ENCODE measurements around the gene PIKFYVE. TPM values are rescaled to one million over a fixed set of nuclear protein-coding genes. Genes with fewer than 3 reads are reported as not detected.
A peak's percentile ranks its signal among the peaks of the same experiment; 100 is the strongest.
"Not testable (repeated sequence)": the region's sequence is repeated elsewhere in the genome, so short reads cannot be mapped to it uniquely, and the experiment has no call there.

The PIKFYVE gene
- total and polyA plus RNA-seq, 3 donors from 2014 or later, result 29.0 to 55.0 (median 50.0) TPM

DNA sequence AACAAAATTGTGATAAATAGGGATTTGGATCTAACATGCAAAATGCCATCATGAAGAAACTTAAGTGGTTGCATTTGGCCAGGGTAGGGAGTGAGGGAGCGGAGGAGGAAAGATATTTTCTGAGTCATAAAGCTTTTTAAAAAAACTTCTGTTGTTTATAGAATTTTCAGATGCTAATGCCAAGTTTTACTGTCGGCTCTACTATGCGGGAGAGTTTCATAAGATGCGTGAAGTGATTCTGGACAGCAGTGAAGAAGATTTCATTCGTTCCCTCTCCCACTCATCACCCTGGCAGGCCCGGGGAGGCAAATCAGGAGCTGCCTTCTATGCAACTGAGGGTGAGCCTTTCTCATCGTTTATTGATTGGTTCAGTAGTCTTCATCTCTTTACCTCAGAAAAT, 84.6 kb downstream of the PIKFYVE start:
- no peak overlapping the region for H3K4me3 ChIP-seq
- H3K36me3 ChIP-seq (ENCODE audit: low read depth, missing control alignments), result no peaks in the 10 kb centered on the region
- 85 to 90% methylated on average over 7 of the region's 7 CpGs for WGBS, 2 donors
- no peaks in the 10 kb centered on the region for H3K27me3 ChIP-seq
- no peak overlapping the region for H3K27ac ChIP-seq
- H3K4me1 ChIP-seq, result no peaks in the 10 kb centered on the region
- intact Hi-C loops (cut with DNase I; ENCODE audit: low total_unique reads), result no loop called here
- no peaks in the 10 kb centered on the region for H3K9me3 ChIP-seq
- no peak for DNase-seq
- no peak for TF ChIP-seq POLR2A (IDR thresholded peaks at IDR 0.05)
- TF ChIP-seq, protein P1, sequence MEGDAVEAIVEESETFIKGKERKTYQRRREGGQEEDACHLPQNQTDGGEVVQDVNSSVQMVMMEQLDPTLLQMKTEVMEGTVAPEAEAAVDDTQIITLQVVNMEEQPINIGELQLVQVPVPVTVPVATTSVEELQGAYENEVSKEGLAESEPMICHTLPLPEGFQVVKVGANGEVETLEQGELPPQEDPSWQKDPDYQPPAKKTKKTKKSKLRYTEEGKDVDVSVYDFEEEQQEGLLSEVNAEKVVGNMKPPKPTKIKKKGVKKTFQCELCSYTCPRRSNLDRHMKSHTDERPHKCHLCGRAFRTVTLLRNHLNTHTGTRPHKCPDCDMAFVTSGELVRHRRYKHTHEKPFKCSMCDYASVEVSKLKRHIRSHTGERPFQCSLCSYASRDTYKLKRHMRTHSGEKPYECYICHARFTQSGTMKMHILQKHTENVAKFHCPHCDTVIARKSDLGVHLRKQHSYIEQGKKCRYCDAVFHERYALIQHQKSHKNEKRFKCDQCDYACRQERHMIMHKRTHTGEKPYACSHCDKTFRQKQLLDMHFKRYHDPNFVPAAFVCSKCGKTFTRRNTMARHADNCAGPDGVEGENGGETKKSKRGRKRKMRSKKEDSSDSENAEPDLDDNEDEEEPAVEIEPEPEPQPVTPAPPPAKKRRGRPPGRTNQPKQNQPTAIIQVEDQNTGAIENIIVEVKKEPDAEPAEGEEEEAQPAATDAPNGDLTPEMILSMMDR (IDR thresholded peaks at IDR 0.05), result no peak

DNA sequence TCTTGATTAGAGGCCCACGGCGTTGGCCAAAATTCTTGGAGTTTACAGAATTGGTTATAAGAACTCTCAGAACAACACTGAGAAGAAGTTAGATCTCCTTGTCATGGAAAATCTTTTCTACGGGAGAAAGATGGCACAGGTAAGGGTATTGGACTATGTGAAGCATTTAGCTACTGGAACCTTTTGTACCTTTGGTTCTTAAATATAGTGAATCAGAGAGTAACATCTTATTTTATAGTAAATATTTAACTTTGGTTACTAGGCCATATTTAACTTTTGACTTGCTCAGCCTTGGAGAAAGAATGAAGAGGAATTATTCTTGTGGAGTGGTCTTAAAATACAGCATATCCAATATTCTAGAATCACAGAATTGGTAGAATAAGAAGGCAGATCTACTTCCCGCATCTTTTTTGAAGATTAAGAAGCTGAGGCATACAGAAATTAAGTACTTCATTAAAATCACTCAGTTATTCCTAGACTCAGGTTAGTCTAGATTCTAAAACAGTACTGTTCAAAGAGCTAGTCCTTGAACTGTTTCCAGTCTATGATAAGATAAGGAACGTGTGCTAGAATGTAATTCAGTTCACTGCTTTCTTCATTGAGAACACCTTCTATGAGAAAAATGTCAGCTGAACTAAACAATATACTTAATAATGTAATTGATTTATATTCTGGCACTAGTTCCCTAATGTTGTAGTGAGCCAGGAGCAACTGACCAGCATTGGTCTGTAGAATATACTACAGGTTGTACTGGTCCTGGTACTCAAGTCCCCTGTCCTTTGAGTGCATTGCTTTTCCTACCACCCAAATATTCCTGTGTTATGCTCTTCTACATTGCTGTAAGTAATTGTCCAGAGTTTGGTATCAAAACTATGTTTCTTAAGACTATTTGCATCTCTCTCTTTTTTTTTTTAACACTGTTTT, 86.9 kb downstream of the PIKFYVE start:
- DNase-seq, result no peak
- Histone ChIP-seq H3K9me3 (no peaks in the 10 kb centered on the region), H3K4me1 (no peaks in the 10 kb centered on the region), H3K27me3 (no peaks in the 10 kb centered on the region), H3K27ac (no peak overlapping the region), H3K36me3 (ENCODE audit: low read depth, missing control alignments) (no peaks in the 10 kb centered on the region), H3K4me3 (no peak overlapping the region)
- TF ChIP-seq POLR2A (IDR thresholded peaks at IDR 0.05), result no peak
- TF ChIP-seq, protein P1 (IDR thresholded peaks at IDR 0.05), result no peak
- intact Hi-C loops (cut with DNase I; ENCODE audit: low total_unique reads), result no loop called here
- WGBS, 2 donors, result 72 to 85% methylated on average over 5 of the region's 5 CpGs

DNA sequence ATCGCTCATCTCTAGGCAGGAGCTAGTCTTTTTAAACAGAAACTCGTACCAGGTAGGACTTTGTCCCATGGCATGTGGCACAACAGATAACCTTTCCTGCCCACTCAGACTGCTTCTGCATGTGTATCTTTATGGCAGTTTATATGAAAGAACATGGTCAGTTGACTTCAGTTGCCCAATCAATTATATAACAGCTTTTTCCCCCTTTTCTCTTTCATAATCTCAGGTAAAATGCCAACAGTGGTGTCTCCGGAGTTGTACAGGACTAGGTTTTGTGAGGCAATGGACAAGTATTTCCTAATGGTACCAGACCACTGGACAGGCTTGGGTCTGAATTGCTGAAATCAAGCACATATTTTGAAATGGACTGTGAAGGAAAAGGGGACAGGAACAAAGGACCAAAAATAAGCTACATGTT, 88.9 kb downstream of the PIKFYVE start:
- 90 to 93% methylated on average over 3 of the region's 3 CpGs for WGBS, 2 donors
- no peaks in the 10 kb centered on the region for H3K9me3 ChIP-seq
- H3K27me3 ChIP-seq, result no peaks in the 10 kb centered on the region
- H3K4me1 ChIP-seq, result no peaks in the 10 kb centered on the region
- no peak overlapping the region for H3K4me3 ChIP-seq
- H3K27ac ChIP-seq, result no peak overlapping the region
- no peaks in the 10 kb centered on the region for H3K36me3 ChIP-seq (ENCODE audit: low read depth, missing control alignments)
- intact Hi-C loops (cut with DNase I; ENCODE audit: low total_unique reads), result no loop called here
- TF ChIP-seq POLR2A (IDR thresholded peaks at IDR 0.05), result no peak
- TF ChIP-seq, protein P1 (IDR thresholded peaks at IDR 0.05), result no peak
- DNase-seq, result no peak

DNA sequence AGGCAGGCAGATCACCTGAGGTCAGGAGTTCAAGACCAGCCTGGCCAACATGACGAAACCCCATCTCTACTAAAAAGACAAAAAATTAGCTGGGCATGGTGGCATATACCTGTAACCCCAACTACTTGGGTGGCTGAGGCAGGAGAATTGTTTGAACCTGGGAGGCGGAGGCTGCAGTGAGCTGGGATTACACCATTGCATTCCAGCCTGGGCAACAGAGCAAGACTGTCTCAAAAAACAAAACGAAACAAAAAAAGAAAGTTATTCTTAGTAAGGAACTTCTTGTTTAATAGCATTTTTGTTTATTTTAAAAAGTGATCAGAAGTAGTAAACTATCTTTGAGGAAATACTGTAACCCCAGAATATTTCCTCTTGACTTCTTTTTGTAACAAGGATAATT, 90.4 kb downstream of the PIKFYVE start:
- peak overlapping the region in 1 of 2 donors; percentile 21 for H3K27ac ChIP-seq
- H3K27me3 ChIP-seq; H3K4me1 ChIP-seq; H3K36me3 ChIP-seq (ENCODE audit: low read depth, missing control alignments); intact Hi-C loops (cut with DNase I; ENCODE audit: low total_unique reads); H3K9me3 ChIP-seq; H3K4me3 ChIP-seq; DNase-seq: not testable (repeated sequence)
- WGBS, 2 donors, result 40 to 52% methylated on average over 3 of the region's 3 CpGs

DNA sequence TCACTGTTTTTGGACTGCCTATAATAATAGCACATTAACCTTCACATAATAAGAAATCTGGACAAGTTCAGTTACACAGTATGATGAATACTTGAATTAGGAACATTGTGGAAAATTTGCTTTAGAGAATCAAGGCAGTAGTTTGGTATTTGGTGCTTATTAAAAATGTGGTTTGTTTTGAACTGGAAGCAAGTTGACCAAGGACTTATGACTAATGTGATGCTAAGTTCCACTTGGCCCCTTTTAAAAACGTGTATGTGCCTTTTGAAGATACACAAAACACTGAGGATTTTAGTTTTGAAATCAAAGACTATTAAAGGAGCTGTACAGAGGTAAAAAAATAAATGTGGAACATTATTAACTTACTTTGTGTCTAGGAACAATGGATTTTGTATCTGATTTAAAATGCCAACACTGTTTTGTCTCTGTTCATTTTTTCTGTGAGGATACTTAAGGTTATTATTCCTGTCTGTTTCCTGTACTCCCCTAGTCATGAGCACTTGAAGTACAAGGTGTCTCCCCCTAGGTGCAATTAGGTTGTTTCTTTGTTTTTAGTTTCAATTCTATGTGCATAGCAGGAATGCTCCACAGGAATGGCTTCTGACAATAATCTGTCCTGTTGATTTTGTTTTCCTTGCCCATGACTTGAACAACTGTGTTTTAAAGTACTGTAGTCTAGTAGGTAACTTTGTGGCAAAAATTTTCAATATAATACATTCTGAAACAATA, 91.0 kb downstream of the PIKFYVE start:
- TF ChIP-seq, protein P1 (IDR thresholded peaks at IDR 0.05), result no peak
- TF ChIP-seq POLR2A (IDR thresholded peaks at IDR 0.05), result no peak
- Histone ChIP-seq H3K9me3 (no peaks in the 10 kb centered on the region), H3K27ac (peak overlapping the region in 1 of 2 donors; percentile 21), H3K4me1 (no peaks in the 10 kb centered on the region), H3K4me3 (no peak overlapping the region), H3K36me3 (ENCODE audit: low read depth, missing control alignments) (no peaks in the 10 kb centered on the region), H3K27me3 (no peaks in the 10 kb centered on the region)
- WGBS, 2 donors, result 15 to 28% methylated on average over 1 of the region's 1 CpG
- DNase-seq, result no peak
- intact Hi-C loops (cut with DNase I; ENCODE audit: low total_unique reads), result no loop called here
